Esophagus squamous epithelium (tissue), 4 donors: ENCODE data around the gene ROM1.

Experiments used
- CTCF ChIP-seq, 6 experiments: fragments of 450-650 bp in 4 of 6; fragments of 200-600 bp in 2 of 6; sonication (generic) in 2 of 6; IDR thresholded peaks; one replicate each; pipeline ENCODE4 v1.5.1; 2016 to 2019; ENCODE audit warnings: antibody characterized with exemption in 6 of 6, mild to moderate bottlenecking in 4 of 6, moderate library complexity in 4 of 6
- POLR2A ChIP-seq, 4 donors: fragments of 450-650 bp; IDR thresholded peaks; one replicate each; pipeline ENCODE4 v1.6.1; 2017; ENCODE audit warnings: antibody characterized with exemption in 4 of 4, mild to moderate bottlenecking in 4 of 4, moderate library complexity in 3 of 4

- TF ChIP-seq POLR2A (IDR thresholded peaks at IDR 0.05) (no peak), CTCF (IDR thresholded peaks at IDR 0.05) (no peak)
These were observed 8.5 kb upstream of the ROM1 start for GRCh38 chr11:62604460-62605120.
